Activated CD8-positive, alpha-beta memory T cell treated with anti-CD3 and anti-CD28 coated beads, Interleukin-2, amount 50 U/mL, for 1 hour (primary cell): ENCODE data around the gene CRYGA.

ENCODE experiments used
- DNase-seq: peaks from one replicate; pipeline ENCODE4 v3.0.0-alpha.2; 2020; ENCODE audit errors: extremely low read depth

The CRYGA gene, protein sequence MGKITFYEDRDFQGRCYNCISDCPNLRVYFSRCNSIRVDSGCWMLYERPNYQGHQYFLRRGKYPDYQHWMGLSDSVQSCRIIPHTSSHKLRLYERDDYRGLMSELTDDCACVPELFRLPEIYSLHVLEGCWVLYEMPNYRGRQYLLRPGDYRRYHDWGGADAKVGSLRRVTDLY

DNA sequence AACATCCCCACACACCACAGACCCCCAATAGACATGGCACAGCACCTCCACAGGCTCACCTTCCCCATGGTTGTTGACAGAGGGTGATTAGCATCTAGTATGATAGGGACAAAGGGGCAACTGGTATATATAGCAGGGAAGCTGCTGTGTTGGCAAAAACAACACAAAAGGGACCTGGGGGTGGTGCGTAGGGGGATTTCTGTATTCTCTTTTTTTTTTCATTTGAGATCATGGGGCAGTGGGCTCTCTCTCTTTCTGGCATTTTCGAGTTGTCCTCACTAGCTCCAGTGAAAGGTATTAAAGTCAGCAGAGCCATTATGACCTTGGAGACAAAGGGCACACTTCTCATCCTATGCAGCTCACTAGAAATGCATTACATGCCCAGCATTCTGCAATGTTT lies at the start of gene CRYGA:
TSS of gene CRYGA (minus strand) at position 101 of the 400 bp plus-strand sequence. CDS start at position 68, 33 bp downstream.
- no peak for DNase-seq

DNA sequence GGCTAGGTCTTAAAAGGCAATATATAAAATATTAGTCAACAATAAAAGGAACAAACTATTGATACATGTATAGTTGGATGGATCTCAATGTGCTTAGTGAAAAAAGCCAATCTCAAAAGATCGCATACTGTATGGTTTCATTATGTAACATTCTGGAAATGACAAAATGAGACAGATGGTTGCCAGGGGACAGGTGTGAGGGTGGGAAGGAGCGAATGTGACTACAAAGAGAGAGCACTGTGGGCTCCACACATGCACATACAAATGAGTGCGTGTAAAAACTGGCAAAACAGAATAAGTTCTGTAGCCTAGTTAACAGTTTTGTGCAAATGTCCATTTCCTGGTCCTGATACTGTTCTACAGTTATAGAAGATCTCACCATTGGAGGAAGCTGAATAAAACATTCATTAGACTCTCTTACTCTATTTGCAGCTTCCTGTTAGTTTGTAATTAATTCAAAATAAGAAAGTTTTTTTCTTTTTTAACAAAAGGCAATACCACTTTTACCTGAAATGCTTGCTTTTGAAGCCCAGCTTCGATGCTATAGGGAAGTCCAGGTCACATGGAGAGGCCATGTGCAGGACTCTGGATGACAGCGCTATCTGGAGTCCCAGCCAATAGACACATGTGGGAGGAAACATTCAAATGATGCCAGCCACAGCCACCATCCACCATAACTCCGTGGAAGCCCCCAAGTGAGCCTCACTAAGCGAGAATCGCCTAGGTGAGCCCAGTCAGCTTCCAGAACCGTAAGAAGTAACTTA lies 47.5 kb upstream of the CRYGA start:
- DNase-seq: no peak

DNA sequence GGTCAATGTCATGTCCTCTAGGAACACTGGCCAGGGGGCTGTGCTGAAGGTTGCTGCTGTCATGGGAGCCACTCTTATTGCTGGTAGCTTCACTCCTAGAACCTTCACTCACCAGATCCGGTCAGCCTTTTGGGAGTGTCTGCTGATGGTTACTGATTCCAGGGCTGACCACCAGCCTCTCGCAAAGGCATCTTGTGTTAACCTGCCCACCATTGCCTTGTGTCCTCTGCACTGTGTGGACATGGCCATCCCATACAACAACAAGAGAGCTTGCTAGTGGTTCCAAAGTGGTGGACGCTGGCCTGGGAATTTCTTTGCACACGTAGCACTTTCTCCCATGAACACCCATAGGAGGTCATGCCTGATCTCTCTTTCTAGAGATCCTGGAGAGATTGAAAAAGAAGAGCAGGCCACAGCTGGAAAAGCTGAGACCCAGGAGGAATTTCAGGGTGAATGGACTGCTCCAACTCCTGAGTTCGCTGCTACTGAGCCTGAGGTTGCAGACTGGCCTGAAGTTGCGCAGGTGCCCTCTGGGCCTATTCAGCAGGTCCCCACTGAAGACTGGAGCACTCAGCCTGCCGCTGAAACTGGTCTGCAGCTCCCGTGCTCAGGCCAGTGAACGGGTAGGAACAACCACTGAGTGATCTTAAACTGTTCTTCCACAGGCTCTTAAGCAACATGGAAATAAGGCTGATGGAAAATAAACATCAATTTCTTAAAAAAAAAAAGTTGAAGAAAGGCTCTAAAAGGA lies 45.1 kb upstream of the CRYGA start:
- DNase-seq: no peak

DNA sequence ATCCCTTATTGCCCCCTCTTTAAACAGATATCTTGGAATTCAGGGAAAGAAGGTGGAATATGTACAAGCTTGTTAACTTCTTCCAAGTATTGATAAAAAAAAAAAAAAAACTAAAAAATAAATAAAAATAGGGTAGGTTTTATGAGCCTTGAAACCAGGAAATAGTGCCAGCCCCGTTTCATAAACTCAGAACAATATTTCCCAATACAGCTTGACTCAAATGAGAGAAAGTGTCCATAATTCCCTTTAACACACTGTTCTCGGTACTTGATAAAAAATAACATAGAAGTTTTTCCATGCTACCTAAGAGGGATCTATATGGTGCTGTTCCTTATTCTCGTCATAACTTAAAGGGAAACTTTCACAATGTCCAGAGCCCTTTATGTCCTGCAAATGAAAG lies 44.4 kb upstream of the CRYGA start:
- DNase-seq: no peak

DNA sequence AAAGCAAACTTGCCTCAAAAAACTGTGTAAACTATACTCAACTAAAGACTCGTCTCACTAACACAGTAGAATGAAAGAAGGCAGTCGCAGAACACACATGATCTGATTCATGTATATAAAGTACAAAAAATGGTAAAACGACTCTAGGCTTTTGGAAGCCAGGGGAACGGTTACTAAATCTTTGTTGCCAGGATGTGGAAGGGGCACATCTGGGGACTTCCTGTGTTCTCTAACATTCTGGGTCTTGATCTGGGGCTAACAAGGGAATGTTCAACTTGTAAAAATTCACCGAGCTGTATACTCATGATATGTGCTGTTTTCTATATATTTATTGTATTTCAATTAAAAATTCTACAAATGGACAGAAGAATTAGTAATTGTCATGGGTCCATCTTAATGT lies 40.8 kb upstream of the CRYGA start:
- DNase-seq: no peak

DNA sequence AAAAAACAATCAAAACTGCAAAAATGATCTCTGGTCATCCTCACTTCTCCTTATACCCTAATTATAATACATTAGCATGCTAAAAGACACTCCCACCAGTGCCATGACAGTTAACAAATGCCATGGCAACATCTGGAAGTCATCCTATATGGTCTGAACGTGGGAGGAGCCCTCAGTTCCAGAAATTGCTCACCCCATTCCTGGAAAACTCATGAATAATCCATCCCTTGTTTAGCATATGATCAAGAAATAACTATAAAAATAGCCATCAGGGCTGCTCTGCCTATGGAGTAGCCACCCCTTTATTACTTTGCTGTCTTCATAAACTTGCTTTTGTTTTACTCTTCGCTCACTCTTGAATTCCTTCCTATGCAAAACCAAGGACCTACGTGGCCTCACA lies 32.1 kb upstream of the CRYGA start:
- no peak for DNase-seq

DNA sequence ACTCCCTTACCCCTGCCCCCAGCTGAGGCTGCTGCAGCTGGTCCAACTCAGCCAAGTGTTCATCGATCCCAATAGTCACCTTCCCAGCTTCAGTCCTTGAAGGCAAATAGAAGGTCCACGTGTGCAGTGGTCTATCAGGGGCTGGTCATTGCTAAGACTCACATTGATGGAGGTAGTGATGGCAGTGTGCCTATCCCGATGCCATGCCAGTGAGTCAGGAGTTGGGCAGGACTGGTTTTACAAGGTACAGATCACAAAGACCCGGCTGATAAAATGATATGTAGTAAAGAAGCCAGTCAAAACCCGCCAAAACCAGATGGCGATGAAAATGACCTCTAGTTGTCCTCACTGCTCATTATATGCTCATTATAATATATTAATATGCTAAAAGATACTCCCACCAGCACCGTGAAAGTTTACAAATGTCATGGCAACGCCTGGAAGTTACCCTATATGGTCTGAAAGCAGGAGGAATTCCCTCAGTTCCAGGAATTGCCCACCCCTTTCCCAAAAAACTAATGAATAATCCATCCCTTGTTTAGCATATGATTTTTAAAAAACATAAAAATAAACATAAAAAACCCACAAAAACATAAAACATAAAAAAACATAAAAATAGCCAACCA lies 29.3 kb upstream of the CRYGA start:
- DNase-seq: no peak

GRCh38 chr2:208189810-208190503 lies 26.6 kb upstream of the CRYGA start, which contains the start of gene C2orf80:
Gene C2orf80 (minus strand): TSS chr2:208190030. CDS start chr2:208186986, 3,044 bp downstream.
- no peak for DNase-seq

- DNase-seq: no peak
Observed at GRCh38 chr2:208189069-208189809, 25.9 kb upstream of the CRYGA start.

GRCh38 chr2:208186893-208187292 lies 23.5 kb upstream of the CRYGA start:
- DNase-seq: no peak

DNA sequence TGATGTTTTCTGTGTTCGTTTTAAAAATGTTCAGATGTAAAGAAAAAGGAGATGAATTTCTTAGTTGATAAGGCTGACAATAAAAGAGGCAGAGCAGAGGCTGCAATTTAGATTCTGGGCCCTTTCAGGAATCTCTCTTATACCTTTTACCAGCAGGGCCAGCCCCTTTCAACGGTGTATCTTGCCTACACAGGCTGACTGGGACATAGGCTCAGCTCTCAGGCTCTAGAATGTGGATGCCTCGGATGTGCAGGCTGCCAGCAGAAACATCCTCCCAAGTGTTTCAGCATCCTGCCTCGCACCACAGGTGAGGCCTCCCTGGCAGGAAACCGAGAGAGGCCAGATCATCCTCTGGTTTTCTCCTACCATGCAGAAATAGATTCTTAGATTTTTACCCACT lies 23.1 kb upstream of the CRYGA start:
- DNase-seq: no peak

DNA sequence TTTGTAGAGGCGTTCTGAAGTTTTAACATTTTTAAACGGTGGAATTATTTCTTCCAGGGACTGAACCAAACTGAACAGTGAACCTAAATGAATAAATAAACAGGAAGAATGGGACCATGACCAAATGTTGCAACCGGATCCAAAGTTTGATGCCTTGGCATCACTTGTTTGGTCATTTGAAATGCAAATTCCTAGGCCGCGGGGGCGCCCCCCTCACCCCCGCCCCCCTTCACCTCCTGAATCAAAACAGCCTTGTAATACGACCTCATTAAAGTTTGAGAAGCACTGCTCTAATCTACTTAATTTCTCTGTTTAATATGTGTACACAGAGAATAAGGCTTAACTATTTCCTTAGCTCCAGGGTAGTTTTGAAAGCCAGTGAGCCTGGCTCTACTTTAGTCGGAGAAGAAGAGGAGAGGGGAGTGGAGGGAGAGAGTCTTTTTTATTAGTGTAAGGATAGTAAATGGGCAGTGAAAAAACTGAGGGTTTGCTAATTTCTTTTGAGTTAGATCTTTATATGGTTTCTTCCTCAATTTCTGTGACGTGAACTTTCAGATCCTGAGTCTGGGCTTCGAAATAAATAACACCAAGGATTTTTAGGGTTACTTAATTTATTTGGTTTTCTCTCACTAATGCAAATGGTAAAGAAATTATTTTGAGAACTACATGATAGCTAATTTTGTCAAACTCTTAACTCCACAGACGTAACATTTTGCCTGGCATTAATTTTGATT lies 20.8 kb upstream of the CRYGA start:
- no peak for DNase-seq

DNA sequence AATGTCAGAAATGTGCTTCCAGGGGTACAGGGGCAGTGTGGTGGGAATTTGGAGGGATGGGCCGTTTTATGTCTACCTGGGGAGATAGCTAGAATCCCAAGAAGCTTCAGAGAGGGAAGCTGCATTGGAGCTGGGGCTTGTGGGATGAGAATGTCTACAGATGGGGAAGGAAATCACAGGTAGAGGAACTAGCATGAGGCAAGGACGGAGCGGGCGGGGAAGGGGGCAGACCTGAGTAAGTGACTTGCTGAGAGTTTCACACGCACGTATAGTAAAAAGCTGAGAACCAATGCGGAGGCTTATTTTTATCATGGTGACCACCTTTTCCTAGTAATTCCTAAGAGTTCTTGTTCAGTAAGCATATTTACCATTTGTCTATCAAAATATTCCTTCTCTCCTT lies 20.1 kb upstream of the CRYGA start:
- DNase-seq: no peak

DNA sequence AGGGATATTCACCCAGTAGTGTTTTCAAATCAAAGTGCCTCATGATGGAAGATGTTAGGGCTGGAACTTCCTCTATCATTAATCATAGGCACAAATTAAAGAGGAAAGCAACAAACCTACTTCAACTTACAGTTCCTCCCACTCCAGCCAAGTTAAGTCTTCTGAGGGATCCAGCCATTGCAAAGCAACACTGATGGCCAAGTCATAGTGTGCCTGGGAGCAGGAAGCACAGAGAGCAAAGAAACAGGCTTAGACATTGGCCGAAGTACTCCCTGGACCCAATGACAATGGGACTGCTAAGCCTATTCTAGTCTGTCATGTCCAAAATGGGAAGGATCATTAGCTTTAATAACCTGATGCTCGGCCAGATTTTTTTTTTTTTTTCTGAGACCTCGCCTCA lies 19.4 kb upstream of the CRYGA start:
- DNase-seq: no peak

DNA sequence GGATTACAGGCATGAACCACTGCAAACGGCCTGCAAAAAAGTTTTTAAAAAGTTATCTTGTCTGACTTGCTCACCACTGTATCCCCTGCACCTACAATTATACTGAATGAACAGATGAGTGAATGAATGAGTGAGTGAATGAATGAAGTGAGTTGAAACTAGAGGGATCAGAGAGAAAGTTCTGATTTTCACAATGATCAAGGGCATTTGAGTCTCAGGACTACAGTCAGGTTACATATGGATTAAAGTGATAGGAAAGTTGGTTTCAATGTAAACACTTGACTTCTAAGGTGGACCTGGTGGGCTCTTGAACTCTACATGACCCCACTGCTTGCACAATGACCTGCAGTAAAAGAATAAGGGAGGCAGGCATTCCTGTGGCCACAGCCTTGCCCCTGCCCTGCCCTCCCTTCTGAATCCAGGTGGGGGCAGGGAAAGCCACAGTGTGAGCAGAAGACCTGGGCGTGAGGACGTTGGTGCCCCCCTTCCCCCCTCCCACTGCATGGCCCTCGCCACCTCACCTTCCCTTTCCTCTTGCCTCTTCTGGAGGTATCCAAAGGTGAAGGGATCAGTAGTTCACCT lies 15.7 kb upstream of the CRYGA start:
- no peak for DNase-seq

DNA sequence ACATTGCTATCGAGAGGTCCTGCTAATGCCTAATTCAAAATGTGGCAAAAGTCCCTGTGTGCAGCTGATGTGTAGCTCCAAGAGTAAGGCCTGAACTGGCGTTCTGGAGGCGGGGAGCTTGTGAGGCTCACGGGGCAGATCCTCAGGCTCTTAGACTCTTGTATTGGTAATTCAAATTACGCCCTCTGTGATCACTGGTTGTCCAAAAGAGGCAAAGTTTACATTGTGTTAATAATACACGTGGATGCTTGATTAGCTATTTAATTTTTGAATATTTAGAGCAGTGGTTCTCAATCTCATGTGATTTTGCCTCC lies 12.4 kb upstream of the CRYGA start:
- no peak for DNase-seq

GRCh38 chr2:208175069-208175839 lies 11.9 kb upstream of the CRYGA start:
- DNase-seq: peak; percentile 13

GRCh38 chr2:208174144-208174543 lies 10.8 kb upstream of the CRYGA start:
- no peak for DNase-seq

GRCh38 chr2:208172125-208172524 lies 8.7 kb upstream of the CRYGA start:
- no peak for DNase-seq
